Natural killer cell (primary cell): ENCODE data around the gene PTPRN. TPM values are rescaled to one million over a fixed set of nuclear protein-coding genes. Genes with fewer than 3 reads are reported as not detected.

Experiments
- ATAC-seq, 3 donors: fragments of 150-1000 bp in 2 of 3; fragments of 200-7000 bp in 1 of 3; cut with Tn5 transposase; 1 replicate in 1 of 3; 2 replicates in 2 of 3; pipeline ENCODE4 v1.10.0; 2021; ENCODE audit warnings: mild to moderate bottlenecking in 2 of 3, moderate library complexity in 2 of 3
- DNase-seq, 2 donors: peaks; one replicate each; pipeline versions ENCODE4 v3.0.0 to v3.0.0-alpha.2; 2013 to 2021; ENCODE audit warnings: mixed read lengths in 1 of 2
- H3K27ac ChIP-seq: one replicate; pipeline ENCODE4 v1.5.1; 2013; ENCODE audit warnings: mild to moderate bottlenecking, low read length
- H3K27me3 ChIP-seq: one replicate; pipeline ENCODE4 v1.6.1; 2013; ENCODE audit warnings: low read length; ENCODE audit not compliant: control insufficient read depth, insufficient read depth
- H3K36me3 ChIP-seq: one replicate; pipeline ENCODE4 v1.6.1; 2013; ENCODE audit warnings: low read length; ENCODE audit not compliant: control insufficient read depth, insufficient read depth
- H3K4me1 ChIP-seq: one replicate; pipeline ENCODE4 v1.6.1; 2013; ENCODE audit warnings: low read length; ENCODE audit not compliant: control insufficient read depth, insufficient read depth
- H3K4me3 ChIP-seq: one replicate; pipeline ENCODE4 v1.5.1; 2013; ENCODE audit warnings: low read length
- H3K9me3 ChIP-seq: one replicate; pipeline ENCODE4 v1.6.1; 2013; ENCODE audit warnings: low read length; ENCODE audit not compliant: control insufficient read depth, insufficient read depth
- H3K27ac Mint-ChIP-seq, 2 donors: one replicate each; pipeline ENCODE4 v1.8.0; 2022; ENCODE audit warnings: mild to moderate bottlenecking in 2 of 2, mixed read lengths in 2 of 2, moderate library complexity in 1 of 2
- H3K27me3 Mint-ChIP-seq, 2 donors: one replicate each; pipeline ENCODE4 v1.8.0; 2022; ENCODE audit warnings: low read depth in 2 of 2, mixed read lengths in 2 of 2
- H3K36me3 Mint-ChIP-seq: one replicate; pipeline ENCODE4 v1.8.0; 2022; ENCODE audit warnings: mixed read lengths
- H3K4me1 Mint-ChIP-seq, 2 donors: one replicate each; pipeline ENCODE4 v1.8.0; 2022; ENCODE audit warnings: mixed read lengths in 2 of 2
- H3K4me3 Mint-ChIP-seq: one replicate; pipeline ENCODE4 v1.8.0; 2022; ENCODE audit warnings: mild to moderate bottlenecking, moderate library complexity, mixed read lengths
- H3K9me3 Mint-ChIP-seq, 2 donors: one replicate each; pipeline ENCODE4 v1.8.0; 2022; ENCODE audit warnings: mixed read lengths in 2 of 2
- WGBS: methylation state at CpG from one replicate; pipeline ENCODE4 v1.1.7; 2013; ENCODE audit warnings: missing lambda C conversion rate; ENCODE audit not compliant: insufficient coverage; 5-methylcytosine and 5-hydroxymethylcytosine counted together
- intact Hi-C: fragments of 100-400 bp; cut with micrococcal nuclease; formaldehyde crosslinking; loops from one replicate; pipeline ENCODE4 v1.14.2; 2022
- total RNA-seq, 4 donors: library from RNA; stranded (reverse); fragments of 120-200 nt in 1 of 4; gene quantifications; one replicate each; pipeline versions ENCODE4 v1.2.3 to v1.2.4, GENCODE V29; 2013 to 2022
- TF ChIP-seq, protein P1 (sequence below): fragments of 200-600 bp; IDR thresholded peaks from one replicate; pipeline ENCODE4 v1.8.0; 2022; ENCODE audit warnings: antibody characterized with exemption

Gene PTPRN
- total RNA-seq, 3 donors from 2014 or later (not counting 1 experiment from before 2014, with no cell fraction given): 0.23 to 0.35 TPM; not detected in 1

- H3K9me3 Mint-ChIP-seq: no peaks in the 10 kb centered on the region
- intact Hi-C loops: no loop called here
- WGBS: 100% methylated on average over 4 of the region's 5 CpGs
- Histone ChIP-seq H3K4me3 (no peak overlapping the region), H3K9me3 (no peaks in the 10 kb centered on the region), H3K36me3 (peaks cover 50% of the 10 kb centered on the region), H3K27ac (no peak overlapping the region), H3K27me3 (no peaks in the 10 kb centered on the region), H3K4me1 (peaks cover 30% of the 10 kb centered on the region)
- H3K36me3 Mint-ChIP-seq: no peaks in the 10 kb centered on the region
- TF ChIP-seq, protein P1, sequence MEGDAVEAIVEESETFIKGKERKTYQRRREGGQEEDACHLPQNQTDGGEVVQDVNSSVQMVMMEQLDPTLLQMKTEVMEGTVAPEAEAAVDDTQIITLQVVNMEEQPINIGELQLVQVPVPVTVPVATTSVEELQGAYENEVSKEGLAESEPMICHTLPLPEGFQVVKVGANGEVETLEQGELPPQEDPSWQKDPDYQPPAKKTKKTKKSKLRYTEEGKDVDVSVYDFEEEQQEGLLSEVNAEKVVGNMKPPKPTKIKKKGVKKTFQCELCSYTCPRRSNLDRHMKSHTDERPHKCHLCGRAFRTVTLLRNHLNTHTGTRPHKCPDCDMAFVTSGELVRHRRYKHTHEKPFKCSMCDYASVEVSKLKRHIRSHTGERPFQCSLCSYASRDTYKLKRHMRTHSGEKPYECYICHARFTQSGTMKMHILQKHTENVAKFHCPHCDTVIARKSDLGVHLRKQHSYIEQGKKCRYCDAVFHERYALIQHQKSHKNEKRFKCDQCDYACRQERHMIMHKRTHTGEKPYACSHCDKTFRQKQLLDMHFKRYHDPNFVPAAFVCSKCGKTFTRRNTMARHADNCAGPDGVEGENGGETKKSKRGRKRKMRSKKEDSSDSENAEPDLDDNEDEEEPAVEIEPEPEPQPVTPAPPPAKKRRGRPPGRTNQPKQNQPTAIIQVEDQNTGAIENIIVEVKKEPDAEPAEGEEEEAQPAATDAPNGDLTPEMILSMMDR: no peak
- peak overlapping the region; percentile 97 to 99 for H3K27ac Mint-ChIP-seq
- ATAC-seq (no peak), DNase-seq (no peak)
- H3K4me3 Mint-ChIP-seq: no peak overlapping the region
- no peaks in the 10 kb centered on the region for H3K27me3 Mint-ChIP-seq
- peaks cover 32 to 45% of the 10 kb centered on the region in 2 donors for H3K4me1 Mint-ChIP-seq
These were observed 26.8 kb downstream of the PTPRN start for GRCh38 chr2:219282375-219282774.

DNA sequence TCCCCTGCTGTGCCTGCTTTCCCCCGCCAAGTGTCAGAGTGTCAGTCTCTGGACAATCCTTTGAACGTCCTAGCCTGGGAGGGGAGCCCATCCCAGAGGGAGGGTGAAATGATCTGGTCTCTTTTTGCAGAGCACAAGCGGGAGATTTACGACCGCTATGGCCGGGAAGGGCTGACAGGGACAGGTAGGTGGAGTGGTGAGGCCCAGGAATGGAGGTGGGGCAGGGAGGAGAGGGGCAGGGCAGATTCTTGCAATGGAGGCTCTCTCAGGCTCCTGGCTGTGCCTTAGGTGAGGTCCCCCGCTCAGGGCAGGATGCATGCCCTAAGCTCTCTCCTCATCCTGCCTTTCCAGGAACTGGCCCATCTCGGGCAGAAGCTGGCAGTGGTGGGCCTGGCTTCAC, 27.6 kb downstream of the PTPRN start:
- WGBS: 91% methylated on average over 8 of the region's 8 CpGs
- peak overlapping the region; percentile 97 to 99 for H3K27ac Mint-ChIP-seq
- intact Hi-C loops: no loop called here

DNA sequence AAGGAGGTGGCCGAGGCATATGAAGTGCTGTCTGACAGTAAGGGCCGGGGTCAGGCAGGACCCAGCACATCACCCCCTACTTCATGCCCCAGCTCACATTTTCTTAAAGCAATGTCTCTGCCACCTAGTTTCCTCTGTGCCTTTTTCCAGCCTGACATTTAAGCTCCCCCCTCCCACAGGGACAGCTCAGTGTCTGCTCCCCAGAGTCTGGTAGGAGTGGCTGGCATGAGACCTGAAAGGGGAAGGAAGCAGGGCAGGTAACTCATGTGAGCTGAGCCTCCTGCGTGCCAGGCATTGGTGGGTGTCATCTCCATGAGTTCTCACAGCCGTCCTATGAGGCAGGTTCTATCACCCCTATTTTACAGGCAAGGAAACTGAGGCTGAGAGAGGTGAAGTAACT, 28.6 kb downstream of the PTPRN start:
- peaks cover 43% of the 10 kb centered on the region for H3K36me3 ChIP-seq
- TF ChIP-seq, protein P1: no peak

More for the DNA sequence above, 27.6 kb downstream of the PTPRN start:
- ATAC-seq (no peak), DNase-seq (no peak)
- Mint-ChIP-seq H3K4me1 (peaks cover 35 to 47% of the 10 kb centered on the region in 2 donors), H3K9me3 (no peaks in the 10 kb centered on the region), H3K27me3 (no peaks in the 10 kb centered on the region), H3K4me3 (peak overlapping the region; percentile 9), H3K36me3 (no peaks in the 10 kb centered on the region)
- Histone ChIP-seq H3K27ac (no peak overlapping the region), H3K27me3 (no peaks in the 10 kb centered on the region), H3K4me3 (no peak overlapping the region), H3K9me3 (no peaks in the 10 kb centered on the region), H3K4me1 (peaks cover 30% of the 10 kb centered on the region), H3K36me3 (peaks cover 47% of the 10 kb centered on the region)
- TF ChIP-seq, protein P1: no peak

More for the DNA sequence above, 28.6 kb downstream of the PTPRN start:
- Mint-ChIP-seq H3K9me3 (no peaks in the 10 kb centered on the region), H3K4me1 (peaks cover 35 to 47% of the 10 kb centered on the region in 2 donors), H3K4me3 (peak overlapping the region; percentile 53), H3K27me3 (no peaks in the 10 kb centered on the region), H3K36me3 (no peaks in the 10 kb centered on the region), H3K27ac (peak overlapping the region; percentile 97 to 99)
- intact Hi-C loops: no loop called here
- Histone ChIP-seq H3K9me3 (no peaks in the 10 kb centered on the region), H3K4me3 (no peak overlapping the region), H3K27ac (peak overlapping the region; percentile 99), H3K27me3 (no peaks in the 10 kb centered on the region), H3K4me1 (peaks cover 30% of the 10 kb centered on the region)
- ATAC-seq: no peak
- 97% methylated on average over 4 of the region's 4 CpGs for WGBS
- no peak for DNase-seq
